Neural progenitor cell (in vitro differentiated cells): ENCODE measurements around the gene VSIG2.

ENCODE experiments used
- EZH2 ChIP-seq: fragments of 200-600 bp; sonication (generic); IDR thresholded peaks from 2 replicates; pipeline ENCODE4 v1.6.1; 2017; ENCODE audit warnings: antibody characterized with exemption, mild to moderate bottlenecking, moderate library complexity
- TF ChIP-seq, protein P1 (sequence below): fragments of 200-600 bp; sonication (generic); IDR thresholded peaks from 2 replicates; pipeline ENCODE4 v1.5.1; 2017; ENCODE audit warnings: antibody characterized with exemption, mild to moderate bottlenecking

DNA sequence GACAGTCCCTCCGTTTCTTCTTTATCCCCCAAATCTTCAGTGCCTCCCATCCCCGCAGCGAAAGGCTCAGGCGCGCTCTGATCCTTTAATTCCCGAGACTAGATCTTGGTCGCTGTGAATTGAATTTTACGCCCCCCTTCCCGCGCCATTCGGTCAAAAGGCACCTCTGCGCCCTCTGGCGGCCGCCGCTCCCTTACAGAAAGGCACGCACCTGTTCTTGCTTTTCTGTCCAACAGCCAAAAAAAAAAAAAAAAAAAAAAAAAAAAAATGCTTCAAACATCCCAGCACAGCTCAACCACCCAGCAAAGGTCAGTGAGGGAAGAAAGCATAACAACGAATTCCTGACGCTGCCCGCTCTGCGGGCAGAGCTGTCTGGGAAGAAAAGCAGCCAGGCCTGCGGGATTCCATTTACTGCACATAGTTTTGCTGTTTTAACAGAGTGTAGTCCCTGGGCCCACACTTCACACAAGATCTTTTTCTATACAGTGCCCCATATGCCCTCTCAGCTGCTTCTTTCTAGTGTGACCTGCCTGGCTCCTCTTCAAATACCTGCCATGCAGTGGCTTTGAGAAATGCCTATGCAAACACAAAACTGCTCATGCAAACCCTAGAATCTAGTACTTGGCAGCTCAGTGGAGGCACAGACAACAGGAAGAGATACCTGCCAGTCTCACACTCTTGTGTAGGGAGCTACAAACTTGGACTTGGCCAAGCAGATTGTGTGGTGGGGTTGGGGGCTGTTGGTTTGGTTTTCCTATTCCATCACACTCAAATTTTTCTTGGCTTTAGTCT lies 11.3 kb upstream of the VSIG2 start:
- TF ChIP-seq, protein P1, sequence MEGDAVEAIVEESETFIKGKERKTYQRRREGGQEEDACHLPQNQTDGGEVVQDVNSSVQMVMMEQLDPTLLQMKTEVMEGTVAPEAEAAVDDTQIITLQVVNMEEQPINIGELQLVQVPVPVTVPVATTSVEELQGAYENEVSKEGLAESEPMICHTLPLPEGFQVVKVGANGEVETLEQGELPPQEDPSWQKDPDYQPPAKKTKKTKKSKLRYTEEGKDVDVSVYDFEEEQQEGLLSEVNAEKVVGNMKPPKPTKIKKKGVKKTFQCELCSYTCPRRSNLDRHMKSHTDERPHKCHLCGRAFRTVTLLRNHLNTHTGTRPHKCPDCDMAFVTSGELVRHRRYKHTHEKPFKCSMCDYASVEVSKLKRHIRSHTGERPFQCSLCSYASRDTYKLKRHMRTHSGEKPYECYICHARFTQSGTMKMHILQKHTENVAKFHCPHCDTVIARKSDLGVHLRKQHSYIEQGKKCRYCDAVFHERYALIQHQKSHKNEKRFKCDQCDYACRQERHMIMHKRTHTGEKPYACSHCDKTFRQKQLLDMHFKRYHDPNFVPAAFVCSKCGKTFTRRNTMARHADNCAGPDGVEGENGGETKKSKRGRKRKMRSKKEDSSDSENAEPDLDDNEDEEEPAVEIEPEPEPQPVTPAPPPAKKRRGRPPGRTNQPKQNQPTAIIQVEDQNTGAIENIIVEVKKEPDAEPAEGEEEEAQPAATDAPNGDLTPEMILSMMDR: peak; percentile 77
- TF ChIP-seq EZH2: no peak
